SK-N-MC (cell line): Measurements from ENCODE around the gene HBA1.
"Not testable (repeated sequence)": the region's sequence is repeated elsewhere in the genome, so short reads cannot be mapped to it uniquely, and the experiment has no call there.

Experiments
- DNase-seq: peaks from one replicate; pipeline ENCODE4 v3.0.0-alpha.2; 2011; ENCODE audit warnings: low read depth, low spot score
- H3K27ac ChIP-seq: fragments of 200-600 bp; sonication (generic); 2 replicates; pipeline ENCODE4 v1.5.1; 2016; ENCODE audit warnings: mixed run types
- H3K36me3 ChIP-seq: fragments of 200-600 bp; sonication (generic); 2 replicates; pipeline ENCODE4 v1.6.1; 2017; ENCODE audit warnings: antibody characterized with exemption, low read length, mixed read lengths; ENCODE audit not compliant: insufficient read depth
- H3K4me3 ChIP-seq: fragments of 200-600 bp; sonication (generic); 2 replicates; pipeline ENCODE4 v1.5.1; 2016
- H3K9ac ChIP-seq: fragments of 200-600 bp; sonication (generic); 2 replicates; pipeline ENCODE4 v1.8.0; 2017; ENCODE audit warnings: mixed run types, mixed read lengths; ENCODE audit not compliant: insufficient read length
- H3K9me3 ChIP-seq: fragments of 200-600 bp; sonication (generic); 2 replicates; pipeline ENCODE4 v1.6.1; 2017; ENCODE audit warnings: low read depth, mild to moderate bottlenecking, antibody characterized with exemption, low read length, moderate library complexity, mixed read lengths
- EZH2 ChIP-seq: fragments of 200-600 bp; sonication (generic); IDR thresholded peaks from one replicate; pipeline ENCODE4 v1.6.1; 2017; ENCODE audit warnings: antibody characterized with exemption
- FOXP2 ChIP-seq: optimal IDR thresholded peaks from 2 replicates; pipeline ENCODE3; 2011; ENCODE audit warnings: mild to moderate bottlenecking, moderate library complexity; ENCODE audit not compliant: insufficient read depth; ENCODE audit errors: extremely low read length, control extremely low read depth
- POLR2AphosphoS5 ChIP-seq: IDR thresholded peaks from 2 replicates; pipeline ENCODE4 v1.6.1; 2012; ENCODE audit warnings: mild to moderate bottlenecking, low read depth, low read length, borderline replicate concordance

Gene HBA1

GRCh38 chr16:164827-165538 lies 11.5 kb upstream of the HBA1 start:
- Histone ChIP-seq H3K9me3 (no peaks in the 10 kb centered on the region), H3K9ac (no peak overlapping the region), H3K27ac (no peak overlapping the region), H3K36me3 (no peaks in the 10 kb centered on the region), H3K4me3 (peak overlapping the region; percentile 60)
- TF ChIP-seq EZH2 (no peak), FOXP2 (no peak), POLR2AphosphoS5 (no peak)
- no peak for DNase-seq

GRCh38 chr16:165539-166374 lies 10.7 kb upstream of the HBA1 start, which contains the start of gene HBM:
TSS of gene HBM (plus strand) at chr16:165978. CDS start at chr16:165998, 20 bp downstream.
- TF ChIP-seq FOXP2: no peak
- TF ChIP-seq POLR2AphosphoS5: no peak
- no peak for TF ChIP-seq EZH2
- no peak within 1 kb of the TSS for H3K9ac ChIP-seq
- H3K36me3 ChIP-seq: no peaks in the 10 kb centered on the region
- H3K27ac ChIP-seq: no peak within 1 kb of the TSS
- H3K4me3 ChIP-seq: peak within 1 kb of the TSS; percentile 60
- no peaks in the 10 kb centered on the region for H3K9me3 ChIP-seq
- DNase-seq: no peak

- no peak overlapping the region for H3K4me3 ChIP-seq
- no peak overlapping the region for H3K9ac ChIP-seq
These were observed 9.9 kb upstream of the HBA1 start for GRCh38 chr16:166375-167121.

GRCh38 chr16:167122-167690 lies 9.3 kb upstream of the HBA1 start:
- no peak overlapping the region for H3K9ac ChIP-seq
- TF ChIP-seq EZH2 (no peak), FOXP2 (no peak), POLR2AphosphoS5 (no peak)
- no peaks in the 10 kb centered on the region for H3K9me3 ChIP-seq
- no peak overlapping the region for H3K27ac ChIP-seq
- H3K36me3 ChIP-seq: no peaks in the 10 kb centered on the region
- H3K4me3 ChIP-seq: no peak overlapping the region
- DNase-seq: no peak

More at GRCh38 chr16:166375-167121, 9.9 kb upstream of the HBA1 start:
- no peaks in the 10 kb centered on the region for H3K36me3 ChIP-seq
- TF ChIP-seq FOXP2: no peak
- no peak for TF ChIP-seq POLR2AphosphoS5
- no peak for TF ChIP-seq EZH2
- no peak for DNase-seq
- H3K9me3 ChIP-seq: no peaks in the 10 kb centered on the region
- H3K27ac ChIP-seq: no peak overlapping the region

GRCh38 chr16:168424-168823 lies 8.1 kb upstream of the HBA1 start:
- TF ChIP-seq EZH2 (no peak), POLR2AphosphoS5 (no peak), FOXP2 (no peak)
- Histone ChIP-seq H3K36me3 (no peaks in the 10 kb centered on the region), H3K9ac (no peak overlapping the region), H3K4me3 (no peak overlapping the region), H3K9me3 (no peaks in the 10 kb centered on the region), H3K27ac (no peak overlapping the region)
- DNase-seq: no peak

- Histone ChIP-seq H3K9me3 (no peaks in the 10 kb centered on the region), H3K36me3 (no peaks in the 10 kb centered on the region), H3K4me3 (no peak overlapping the region), H3K9ac (no peak overlapping the region), H3K27ac (no peak overlapping the region)
- TF ChIP-seq FOXP2: no peak
- no peak for TF ChIP-seq POLR2AphosphoS5
- TF ChIP-seq EZH2: no peak
- no peak for DNase-seq
These were observed 7.5 kb upstream of the HBA1 start for GRCh38 chr16:169014-169413.

GRCh38 chr16:170088-170507 lies 6.4 kb upstream of the HBA1 start:
- H3K9ac ChIP-seq, H3K9me3 ChIP-seq, H3K4me3 ChIP-seq, H3K27ac ChIP-seq, H3K36me3 ChIP-seq: not testable (repeated sequence)
- DNase-seq: peak; percentile 30

GRCh38 chr16:170788-171187 lies 5.7 kb upstream of the HBA1 start:
- no peak for DNase-seq
- H3K36me3 ChIP-seq: no peaks in the 10 kb centered on the region
- H3K9ac ChIP-seq: no peak overlapping the region
- no peak overlapping the region for H3K4me3 ChIP-seq
- TF ChIP-seq POLR2AphosphoS5 (no peak), EZH2 (no peak), FOXP2 (no peak)
- no peak overlapping the region for H3K27ac ChIP-seq
- H3K9me3 ChIP-seq: no peaks in the 10 kb centered on the region

GRCh38 chr16:172374-172941 lies 4.0 kb upstream of the HBA1 start, which contains the start of gene HBA2:
TSS of gene HBA2 (plus strand) at chr16:172876. CDS start at chr16:172913, 37 bp downstream.
- not testable (repeated sequence) for DNase-seq, H3K27ac ChIP-seq, H3K36me3 ChIP-seq, H3K4me3 ChIP-seq, H3K9ac ChIP-seq, H3K9me3 ChIP-seq

- not testable (repeated sequence) for H3K27ac ChIP-seq, H3K9ac ChIP-seq, H3K4me3 ChIP-seq, DNase-seq, H3K36me3 ChIP-seq, H3K9me3 ChIP-seq
These were observed 3.1 kb upstream of the HBA1 start for GRCh38 chr16:173211-173854.

GRCh38 chr16:173928-174769 lies 2.3 kb upstream of the HBA1 start:
- DNase-seq: not testable (repeated sequence)

More at GRCh38 chr16:173928-174769, 2.3 kb upstream of the HBA1 start:
- not testable (repeated sequence) for H3K4me3 ChIP-seq, H3K9me3 ChIP-seq, H3K36me3 ChIP-seq, H3K9ac ChIP-seq, H3K27ac ChIP-seq
